Caco-2 (cell line): ENCODE measurements around the gene CHAC1. TPM values are rescaled to one million over a fixed set of nuclear protein-coding genes. Genes with fewer than 3 reads are reported as not detected.

Experiments
- BruUV-seq: library from RNA; stranded (reverse); fragments of 400-500 nt; replicated peaks from 2 replicates; lab custom pipeline; 2021; lab: Mats Ljungman, UMichigan
- CTCF ChIA-PET: fragments of 300-600 bp; sonication (Branson Sonifier 250); formaldehyde crosslinking; loops from one replicate; lab custom pipeline; 2022; ENCODE audit warnings: antibody characterized with exemption; lab: Charles Lee
- POLR2A ChIA-PET: fragments of 300-600 bp; sonication (Branson Sonifier 250); formaldehyde crosslinking; loops from one replicate; lab custom pipeline; 2022; ENCODE audit warnings: antibody characterized with exemption; lab: Charles Lee
- DNase-seq, 2 experiments: peaks; one replicate each; pipeline versions ENCODE4 v3.0.0 to v3.0.0-alpha.2; 2020 to 2022
- H3K27me3 ChIP-seq: replicated peaks from 2 replicates; pipeline ENCODE4 v1.6.0; 2011; ENCODE audit warnings: low read length; ENCODE audit not compliant: control insufficient read depth, insufficient read depth
- H3K36me3 ChIP-seq: 2 replicates; pipeline ENCODE4 v1.5.1; 2011; ENCODE audit warnings: low read length; ENCODE audit not compliant: control insufficient read depth, insufficient read depth
- H3K4me1 ChIP-seq: fragments of 250-450 bp; sonication (Bioruptor Pico); 2 replicates; pipeline ENCODE4 v1.5.1; 2020; ENCODE audit warnings: mild to moderate bottlenecking
- H3K4me3 ChIP-seq: 2 replicates; pipeline ENCODE4 v1.5.1; 2011; ENCODE audit warnings: low read depth, mild to moderate bottlenecking, control low read depth, low read length
- H3K9me3 ChIP-seq: fragments of 250-450 bp; sonication (Bioruptor Pico); 2 replicates; pipeline ENCODE4 v1.5.1; 2020; ENCODE audit warnings: mild to moderate bottlenecking, moderate library complexity
- H3K27ac Mint-ChIP-seq: one replicate; pipeline ENCODE4 v1.8.0; 2022; ENCODE audit warnings: mixed read lengths; ENCODE audit not compliant: unreplicated experiment
- H3K27me3 Mint-ChIP-seq: one replicate; pipeline ENCODE4 v1.8.0; 2022; ENCODE audit warnings: mixed read lengths; ENCODE audit not compliant: insufficient read depth, unreplicated experiment
- H3K36me3 Mint-ChIP-seq: one replicate; pipeline ENCODE4 v1.8.0; 2022; ENCODE audit warnings: mild to moderate bottlenecking, mixed read lengths; ENCODE audit not compliant: insufficient read depth, unreplicated experiment
- H3K4me1 Mint-ChIP-seq: one replicate; pipeline ENCODE4 v1.8.0; 2022; ENCODE audit warnings: low read depth, mixed read lengths; ENCODE audit not compliant: unreplicated experiment
- H3K4me3 Mint-ChIP-seq: one replicate; pipeline ENCODE4 v1.8.0; 2022; ENCODE audit warnings: mild to moderate bottlenecking, moderate library complexity, mixed read lengths; ENCODE audit not compliant: unreplicated experiment
- H3K9me3 Mint-ChIP-seq: one replicate; pipeline ENCODE4 v1.8.0; 2022; ENCODE audit warnings: mixed read lengths; ENCODE audit not compliant: unreplicated experiment
- intact Hi-C: fragments of 100-400 bp; cut with micrococcal nuclease; formaldehyde crosslinking; loops from one replicate; pipeline ENCODE4 v1.10.0; 2022; ENCODE audit not compliant: unreplicated experiment
- total RNA-seq: library from RNA; stranded (reverse); gene quantifications from 2 replicates; pipeline ENCODE4 v1.2.3, GENCODE V29; 2022
- TF ChIP-seq, protein P1 (sequence below), 2 experiments: fragments of 200-600 bp in 1 of 2; IDR thresholded peaks; 1 replicate in 1 of 2; 2 replicates in 1 of 2; pipeline versions ENCODE4 v1.5.1 to v1.8.0; 2011 to 2022; ENCODE audit warnings: antibody characterized with exemption in 1 of 2, control low read depth in 1 of 2, inconsistent platforms in 1 of 2, low read depth in 1 of 2, low read length in 1 of 2, mild to moderate bottlenecking in 1 of 2, moderate library complexity in 1 of 2; ENCODE audit not compliant: insufficient read depth in 1 of 2, severe bottlenecking in 1 of 2, unreplicated experiment in 1 of 2

The CHAC1 gene
- total RNA-seq, 1 experiment from 2014 or later: 55.8 TPM

DNA sequence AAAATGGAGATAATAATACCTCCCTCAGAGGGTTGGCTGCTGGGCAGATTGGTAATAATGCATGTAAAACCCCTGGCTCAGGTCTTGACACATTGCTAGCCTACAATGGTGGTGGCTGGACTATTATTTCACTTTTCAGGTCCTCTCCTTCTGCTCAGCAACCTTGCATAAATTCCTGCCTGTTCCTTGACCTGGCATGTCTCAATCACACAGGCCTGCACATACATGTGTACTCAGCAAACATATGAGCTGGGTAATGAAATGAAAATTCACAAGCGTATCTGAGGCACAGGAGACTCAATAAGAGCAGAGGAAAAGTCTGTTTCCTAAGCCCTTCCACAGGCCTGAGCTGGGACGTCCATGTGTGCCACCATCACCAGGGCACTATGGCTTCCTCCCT is 41.6 kb upstream of the CHAC1 start:
- intact Hi-C loops: no loop called here
- Histone ChIP-seq H3K9me3 (no peaks in the 10 kb centered on the region), H3K4me3 (no peak overlapping the region), H3K27me3 (no peaks in the 10 kb centered on the region), H3K36me3 (no peaks in the 10 kb centered on the region), H3K4me1 (peaks cover 17% of the 10 kb centered on the region)
- DNase-seq: no peak
- Mint-ChIP-seq H3K36me3 (peaks cover 10% of the 10 kb centered on the region), H3K4me1 (peaks cover 5% of the 10 kb centered on the region), H3K9me3 (no peaks in the 10 kb centered on the region), H3K27me3 (no peaks in the 10 kb centered on the region), H3K4me3 (no peak overlapping the region), H3K27ac (no peak overlapping the region)
- no TSS peak for BruUV-seq
- CTCF ChIA-PET: interaction anchor here (0.6 kb wide), 1 partner anchor 30 kb away, joined by 3 read pairs; no protein-coding TSS in a partner anchor
- TF ChIP-seq, protein P1, sequence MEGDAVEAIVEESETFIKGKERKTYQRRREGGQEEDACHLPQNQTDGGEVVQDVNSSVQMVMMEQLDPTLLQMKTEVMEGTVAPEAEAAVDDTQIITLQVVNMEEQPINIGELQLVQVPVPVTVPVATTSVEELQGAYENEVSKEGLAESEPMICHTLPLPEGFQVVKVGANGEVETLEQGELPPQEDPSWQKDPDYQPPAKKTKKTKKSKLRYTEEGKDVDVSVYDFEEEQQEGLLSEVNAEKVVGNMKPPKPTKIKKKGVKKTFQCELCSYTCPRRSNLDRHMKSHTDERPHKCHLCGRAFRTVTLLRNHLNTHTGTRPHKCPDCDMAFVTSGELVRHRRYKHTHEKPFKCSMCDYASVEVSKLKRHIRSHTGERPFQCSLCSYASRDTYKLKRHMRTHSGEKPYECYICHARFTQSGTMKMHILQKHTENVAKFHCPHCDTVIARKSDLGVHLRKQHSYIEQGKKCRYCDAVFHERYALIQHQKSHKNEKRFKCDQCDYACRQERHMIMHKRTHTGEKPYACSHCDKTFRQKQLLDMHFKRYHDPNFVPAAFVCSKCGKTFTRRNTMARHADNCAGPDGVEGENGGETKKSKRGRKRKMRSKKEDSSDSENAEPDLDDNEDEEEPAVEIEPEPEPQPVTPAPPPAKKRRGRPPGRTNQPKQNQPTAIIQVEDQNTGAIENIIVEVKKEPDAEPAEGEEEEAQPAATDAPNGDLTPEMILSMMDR (IDR thresholded peaks at IDR 0.05; ENCODE audit: insufficient read depth in 1 of 2, low read depth in 1 of 2, low read length in 1 of 2, severe bottlenecking in 1 of 2, unreplicated experiment in 1 of 2): no peak
- POLR2A ChIA-PET: no interaction called here

DNA sequence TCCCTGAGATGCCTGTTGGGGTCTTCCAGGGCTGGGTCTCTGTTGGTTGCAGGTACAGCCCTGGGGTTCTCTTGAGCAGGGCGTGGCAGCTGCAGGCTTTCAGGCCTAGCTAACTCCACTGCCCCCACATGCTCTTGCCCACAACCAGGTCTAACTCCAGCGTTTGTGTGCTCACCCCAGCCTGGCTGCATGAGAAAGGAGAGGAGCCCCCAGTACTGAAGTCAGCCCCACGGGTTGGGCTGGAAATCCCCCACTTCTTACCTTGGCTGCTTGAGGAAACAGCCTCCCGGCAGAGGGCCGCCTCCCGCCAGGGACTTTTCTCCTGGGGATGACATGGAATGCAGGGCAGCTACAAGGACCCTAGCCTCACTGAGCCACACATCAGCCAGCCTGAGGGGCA is 40.8 kb upstream of the CHAC1 start:
- H3K27ac Mint-ChIP-seq: no peak overlapping the region
- peaks cover 5% of the 10 kb centered on the region for H3K4me1 Mint-ChIP-seq
- Histone ChIP-seq H3K36me3 (no peaks in the 10 kb centered on the region), H3K27me3 (no peaks in the 10 kb centered on the region), H3K4me3 (no peak overlapping the region), H3K9me3 (no peaks in the 10 kb centered on the region), H3K4me1 (peaks cover 9% of the 10 kb centered on the region)
- ChIA-PET CTCF (no interaction called here), POLR2A (no interaction called here)
- H3K9me3 Mint-ChIP-seq: no peaks in the 10 kb centered on the region
- H3K4me3 Mint-ChIP-seq: no peak overlapping the region
- TF ChIP-seq, protein P1 (IDR thresholded peaks at IDR 0.05; ENCODE audit: insufficient read depth in 1 of 2, low read depth in 1 of 2, low read length in 1 of 2, severe bottlenecking in 1 of 2, unreplicated experiment in 1 of 2): no peak
- BruUV-seq: no TSS peak
- DNase-seq: no peak
- H3K27me3 Mint-ChIP-seq: no peaks in the 10 kb centered on the region
- intact Hi-C loops: no loop called here
- H3K36me3 Mint-ChIP-seq: peaks cover 10% of the 10 kb centered on the region

DNA sequence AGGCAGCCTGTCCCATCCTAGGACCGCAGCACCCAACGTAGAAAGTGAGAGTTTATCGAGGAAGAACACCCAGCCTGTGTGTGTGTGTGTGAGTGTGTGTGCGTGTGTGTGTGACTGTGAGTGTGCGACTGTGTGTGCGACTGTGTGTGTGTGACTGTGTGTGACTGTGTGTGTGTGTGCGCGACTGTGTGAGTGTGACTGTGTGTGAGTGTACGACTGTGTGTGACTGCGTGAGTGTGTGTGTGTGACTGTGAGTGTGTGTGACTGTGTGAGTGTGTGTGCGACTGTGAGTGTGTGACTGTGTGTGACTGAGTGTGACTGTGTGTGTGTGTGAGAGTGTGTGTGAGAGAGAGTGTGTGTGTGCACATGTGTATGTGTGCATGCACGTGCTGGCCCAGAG is 39.3 kb upstream of the CHAC1 start:
- Histone ChIP-seq H3K36me3 (no peaks in the 10 kb centered on the region), H3K27me3 (no peaks in the 10 kb centered on the region)
- H3K27ac Mint-ChIP-seq: no peak overlapping the region

More for the DNA sequence above, 39.3 kb upstream of the CHAC1 start:
- Histone ChIP-seq H3K4me1 (no peaks in the 10 kb centered on the region), H3K9me3 (no peaks in the 10 kb centered on the region), H3K4me3 (no peak overlapping the region)
- no peak overlapping the region for H3K4me3 Mint-ChIP-seq
- H3K36me3 Mint-ChIP-seq: peaks cover 10% of the 10 kb centered on the region
- TF ChIP-seq, protein P1 (IDR thresholded peaks at IDR 0.05; ENCODE audit: insufficient read depth in 1 of 2, low read depth in 1 of 2, low read length in 1 of 2, severe bottlenecking in 1 of 2, unreplicated experiment in 1 of 2): no peak
- H3K27me3 Mint-ChIP-seq: no peaks in the 10 kb centered on the region
- ChIA-PET CTCF (no interaction called here), POLR2A (no interaction called here)
- DNase-seq: no peak
- intact Hi-C loops: no loop called here
- H3K9me3 Mint-ChIP-seq: no peaks in the 10 kb centered on the region
- peaks cover 5% of the 10 kb centered on the region for H3K4me1 Mint-ChIP-seq
- BruUV-seq: no TSS peak
